Motor neuron (in vitro differentiated cells): ENCODE results near the gene NFS1. TPM values are rescaled to one million over a fixed set of nuclear protein-coding genes. Genes with fewer than 3 reads are reported as not detected.
"Not testable (repeated sequence)": the region's sequence is repeated elsewhere in the genome, so short reads cannot be mapped to it uniquely, and the experiment has no call there.

Source experiments
- ATAC-seq, 8 experiments: fragments of 200-7000 bp; cut with Tn5 transposase; replicated peaks in 6 of 8; 2 replicates each; pipeline ENCODE4 v1.8.0; 2021; ENCODE audit warnings: mild to moderate bottlenecking in 8 of 8, moderate library complexity in 8 of 8
- H3K27ac ChIP-seq, 2 donors: fragments of 250-450 bp; sonication (Bioruptor Pico); 2 replicates each; pipeline ENCODE4 v1.9.0; 2021; ENCODE audit warnings: antibody characterized with exemption in 2 of 2, mild to moderate bottlenecking in 2 of 2, moderate library complexity in 1 of 2
- H3K4me1 ChIP-seq, 2 donors: fragments of 250-450 bp; sonication (Bioruptor Pico); replicated peaks in 1 of 2; 2 replicates each; pipeline ENCODE4 v1.6.1; 2021; ENCODE audit warnings: antibody characterized with exemption in 2 of 2, mild to moderate bottlenecking in 2 of 2, moderate library complexity in 1 of 2
- H3K4me3 ChIP-seq, 5 donors: fragments of 250-450 bp; sonication (Bioruptor Pico); 2 replicates each; pipeline ENCODE4 v1.9.0; 2021; ENCODE audit warnings: antibody characterized with exemption in 5 of 5, mild to moderate bottlenecking in 5 of 5, moderate library complexity in 4 of 5
- WGBS, 10 experiments: fragments of 450-650 bp; shearing (Covaris generic); methylation state at CpG; one replicate each; pipeline ENCODE4 v1.0.0; 2022; 5-methylcytosine and 5-hydroxymethylcytosine counted together
- in situ Hi-C, 9 experiments: fragments of 400-800 bp; cut with MboI; loops; one replicate each; pipeline ENCODE4 v1.15.0; 2021; ENCODE audit warnings: low sequenced_read_pairs in 9 of 9, low pct_unique_long_range_greater_than_20kb in 2 of 9; ENCODE audit not compliant: unreplicated experiment in 9 of 9
- total RNA-seq, 8 experiments: library from RNA; unstranded; fragments of 300-600 nt; gene quantifications; 2 replicates each; pipeline versions ENCODE4 v1.2.3 to v1.2.4, GENCODE V29; 2022

Gene NFS1
- total RNA-seq, 8 experiments from 2014 or later = 11.1 to 37.2 (median 17.7) TPM

DNA sequence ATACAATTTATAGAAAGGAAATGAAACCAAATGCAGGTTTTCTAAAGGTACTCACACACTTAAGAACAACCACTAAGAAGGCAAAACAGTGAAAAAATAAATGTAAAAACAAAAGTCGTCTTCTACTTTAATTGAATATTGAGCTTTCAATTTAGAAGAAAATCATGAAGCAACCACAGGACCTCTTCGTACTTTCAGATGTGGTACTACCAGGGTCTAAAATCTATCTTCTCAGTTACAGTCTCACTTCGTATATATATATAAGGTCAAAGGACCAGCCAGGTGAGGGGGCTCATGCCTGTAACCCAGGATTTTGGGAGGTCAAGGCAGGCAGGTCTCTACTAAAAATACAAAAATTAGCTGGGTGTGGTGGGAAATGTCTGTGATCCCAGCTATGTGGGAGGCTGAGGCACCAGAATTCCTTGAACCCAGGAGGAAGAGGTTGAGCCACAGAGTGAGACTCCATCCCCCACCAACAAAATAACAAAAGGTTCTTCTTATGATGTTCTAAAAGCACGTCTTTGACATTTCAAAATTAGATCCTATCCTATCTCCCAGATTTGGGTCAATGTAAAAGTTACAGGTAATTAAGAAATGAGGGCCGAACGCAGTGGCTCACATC lies 12.5 kb upstream of the NFS1 start:
- WGBS, 10 experiments = 51 to 100% (median 94%) methylated on average over 1 to 5 of the region's 6 CpGs
- in situ Hi-C loops = loop anchor here in 1 of 9 experiments (25.0 kb wide), 1 partner anchor 176 kb away; no protein-coding TSS in a partner anchor
- ATAC-seq = no peak
- Histone ChIP-seq H3K4me3 (no peak overlapping the region), H3K27ac (no peak overlapping the region), H3K4me1 (peaks cover 17% of the 10 kb centered on the region in 2 donors)

GRCh38 chr20:35710884-35711587 lies 11.9 kb upstream of the NFS1 start:
- ATAC-seq = no peak
- 26 to 97% (median 89%) methylated on average over 3 to 6 of the region's 6 CpGs; no CpG with 5 or more reads in 1 of the 10 experiments for WGBS, 10 experiments
- in situ Hi-C loops = loop anchor here in 1 of 9 experiments (25.0 kb wide), 1 partner anchor 176 kb away; no protein-coding TSS in a partner anchor

GRCh38 chr20:35710039-35710438 lies 10.9 kb upstream of the NFS1 start:
- in situ Hi-C loops = loop anchor here in 1 of 9 experiments (25.0 kb wide), 1 partner anchor 177 kb away; no protein-coding TSS in a partner anchor
- Histone ChIP-seq H3K27ac (no peak overlapping the region), H3K4me1 (peaks cover 17% of the 10 kb centered on the region in 2 donors), H3K4me3 (no peak overlapping the region)
- no peak for ATAC-seq

More at GRCh38 chr20:35710884-35711587, 11.9 kb upstream of the NFS1 start:
- no peak overlapping the region for H3K27ac ChIP-seq
- H3K4me3 ChIP-seq = no peak overlapping the region
- peaks cover 17% of the 10 kb centered on the region in 2 donors for H3K4me1 ChIP-seq

DNA sequence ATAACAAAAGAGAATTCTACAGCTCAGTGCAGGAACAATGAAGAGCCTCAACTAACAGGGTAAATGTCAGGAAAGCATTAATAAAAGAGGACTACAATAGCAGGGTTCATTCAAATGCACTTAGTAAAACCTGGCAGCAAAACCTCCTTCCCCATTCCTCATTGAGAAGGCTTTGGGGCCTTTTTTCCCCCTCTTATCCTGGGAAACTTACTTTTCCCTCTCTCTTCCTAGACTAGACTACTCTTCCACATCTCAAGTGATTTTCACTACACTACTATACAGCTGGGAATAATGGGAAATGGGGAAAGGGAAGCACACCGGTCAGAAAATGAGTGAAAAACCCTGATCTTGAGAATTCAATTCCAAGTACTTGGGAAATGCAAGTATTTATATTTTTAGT lies 10.1 kb upstream of the NFS1 start:
- ATAC-seq = peak in 5 of 8 experiments; percentile 32 to 70 (median 45)
- Histone ChIP-seq H3K4me1 (peaks cover 17% of the 10 kb centered on the region in 2 donors), H3K4me3 (no peak overlapping the region), H3K27ac (no peak overlapping the region)
- in situ Hi-C loops = loop anchor here in 1 of 9 experiments (25.0 kb wide), 1 partner anchor 178 kb away; no protein-coding TSS in a partner anchor
- 17 to 100% (median 80%) methylated on average over 1 of the region's 1 CpG; no CpG with 5 or more reads in 3 of the 10 experiments for WGBS, 10 experiments

DNA sequence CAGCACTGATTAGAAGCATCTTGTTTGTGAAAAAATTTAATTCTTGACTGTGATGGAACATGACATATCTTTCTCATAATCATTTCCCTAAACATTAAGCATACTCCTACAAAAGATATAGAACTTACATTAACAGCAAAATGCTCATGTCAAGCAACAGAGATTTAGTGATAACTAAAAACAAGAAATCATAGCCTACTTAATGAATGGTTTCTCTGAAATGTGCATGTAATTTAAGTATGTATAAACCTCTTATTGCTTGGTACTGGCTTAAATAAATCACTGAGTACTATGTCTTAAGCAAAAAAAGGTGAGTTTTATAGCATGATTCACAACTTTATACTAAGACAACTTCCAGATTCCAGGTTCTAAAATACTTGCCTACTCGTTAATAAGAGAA lies 9.3 kb upstream of the NFS1 start:
- WGBS, 10 experiments = 45 to 100% (median 63%) methylated on average over 1 of the region's 1 CpG; no CpG with 5 or more reads in 3 of the 10 experiments
- in situ Hi-C loops = loop anchor here in 1 of 9 experiments (25.0 kb wide), 1 partner anchor 179 kb away; no protein-coding TSS in a partner anchor
- peaks cover 17% of the 10 kb centered on the region in 2 donors for H3K4me1 ChIP-seq
- no peak overlapping the region for H3K27ac ChIP-seq
- H3K4me3 ChIP-seq = no peak overlapping the region
- no peak for ATAC-seq

DNA sequence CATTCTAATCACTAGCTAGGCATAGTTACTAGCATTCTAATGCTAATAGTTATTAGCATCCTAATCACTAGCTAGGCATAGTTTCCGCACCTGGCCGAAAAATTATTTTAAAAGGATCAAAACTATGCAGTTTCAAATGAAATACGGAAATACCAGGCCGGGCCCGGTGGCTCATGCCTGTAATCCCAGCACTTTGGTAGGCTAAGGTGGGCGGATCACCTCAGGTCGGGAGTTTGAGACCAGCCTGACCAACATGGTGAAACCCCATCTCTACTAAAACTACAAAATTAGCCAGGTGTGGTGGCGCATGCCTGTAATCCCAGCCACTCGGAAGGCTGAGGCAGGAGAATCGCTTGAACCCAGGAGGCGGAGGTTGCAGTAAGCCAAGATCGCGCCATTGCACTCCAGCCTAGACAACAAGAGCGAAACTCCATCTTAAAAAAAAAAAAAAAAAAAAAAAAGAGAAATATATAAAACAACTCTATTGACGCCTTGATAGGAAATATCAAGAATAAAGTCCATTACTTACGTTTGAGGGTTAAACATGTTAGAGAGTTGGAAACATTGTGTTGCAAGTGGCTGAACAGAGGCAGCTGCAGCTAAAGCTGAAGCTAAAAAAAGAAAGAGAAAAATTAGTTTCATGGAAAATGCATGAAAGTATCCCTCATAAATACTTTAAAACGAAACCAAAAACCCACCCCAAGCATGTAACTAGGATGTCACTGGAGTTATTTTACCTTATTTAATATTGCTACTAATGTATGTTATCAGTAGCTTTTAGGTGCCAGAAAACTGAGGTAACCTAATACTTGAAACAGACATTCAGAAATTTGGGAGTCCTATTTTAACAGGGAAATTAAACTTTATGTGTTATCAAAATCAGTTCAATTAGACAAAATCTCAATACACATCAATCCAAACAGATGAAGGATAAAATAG lies 7.7 kb upstream of the NFS1 start:
- ATAC-seq, H3K4me3 ChIP-seq, H3K27ac ChIP-seq: not testable (repeated sequence)
- in situ Hi-C loops = loop anchor here in 1 of 9 experiments (25.0 kb wide), 1 partner anchor 180 kb away; no protein-coding TSS in a partner anchor
- peaks cover 16 to 17% of the 10 kb centered on the region in 2 donors for H3K4me1 ChIP-seq
- 74 to 98% (median 91%) methylated on average over 4 to 17 of the region's 17 CpGs for WGBS, 10 experiments

DNA sequence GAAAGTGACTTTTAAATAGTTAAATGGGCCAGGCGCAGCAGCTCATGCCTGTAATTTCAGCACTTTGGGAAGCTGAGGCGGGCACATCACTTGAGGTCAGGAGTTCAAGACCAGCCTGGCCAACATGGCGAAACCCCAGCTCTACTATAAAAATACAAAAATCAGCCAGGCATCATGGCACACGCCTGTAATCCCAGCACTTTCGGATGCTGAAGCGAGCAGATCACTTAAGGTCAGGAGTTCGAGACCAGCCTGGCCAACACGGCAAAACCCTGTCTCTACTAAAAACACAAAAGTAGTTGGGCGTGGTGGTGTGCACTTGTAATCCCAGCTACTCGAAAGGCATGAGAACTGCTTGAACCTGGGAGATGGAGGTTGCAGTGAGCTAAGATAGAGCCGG lies 6.7 kb upstream of the NFS1 start:
- WGBS, 10 experiments = 74 to 100% (median 98%) methylated on average over 2 to 11 of the region's 11 CpGs; no CpG with 5 or more reads in 1 of the 10 experiments
- not testable (repeated sequence) for H3K27ac ChIP-seq, ATAC-seq, H3K4me3 ChIP-seq
- in situ Hi-C loops = loop anchor here in 1 of 9 experiments (25.0 kb wide), 1 partner anchor 181 kb away; no protein-coding TSS in a partner anchor
- peaks cover 10 to 15% of the 10 kb centered on the region in 2 donors for H3K4me1 ChIP-seq

DNA sequence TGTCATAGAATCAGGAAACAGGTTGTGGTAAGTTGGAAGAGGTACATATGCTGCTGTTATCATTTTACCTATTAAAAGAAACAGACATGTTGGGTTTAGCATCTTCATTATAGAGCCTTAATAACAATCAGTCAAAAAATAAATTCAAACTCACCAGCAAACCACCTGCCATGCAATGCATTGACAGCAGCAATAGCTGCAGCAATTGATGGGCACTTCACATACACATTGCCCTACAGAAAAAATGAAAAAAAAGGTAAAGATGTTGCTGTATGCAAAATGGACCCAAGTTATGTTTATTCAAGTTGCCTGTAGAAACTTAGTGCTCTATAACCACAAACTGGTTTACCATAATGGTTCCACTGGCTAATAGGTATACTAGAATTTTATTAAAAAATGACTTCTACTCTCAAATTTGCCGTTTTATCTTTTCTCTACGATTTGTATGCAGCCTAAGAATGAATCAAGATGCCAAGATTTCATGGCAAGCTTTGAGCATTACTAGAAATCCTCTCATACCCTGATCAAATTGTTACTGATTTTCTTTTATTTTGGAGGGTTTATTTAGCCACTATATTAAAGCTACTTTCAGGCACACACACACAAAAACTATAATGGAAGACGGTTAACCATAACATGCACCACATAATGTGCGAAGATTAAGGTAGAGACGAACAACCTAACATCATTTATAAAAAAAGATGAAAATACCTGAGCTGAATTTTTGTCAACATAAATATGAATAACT lies 5.5 kb upstream of the NFS1 start:
- no peak overlapping the region for H3K27ac ChIP-seq
- ATAC-seq = no peak
- WGBS, 10 experiments = 66 to 100% (median 99%) methylated on average over 2 to 5 of the region's 5 CpGs
- no peak overlapping the region for H3K4me3 ChIP-seq
- in situ Hi-C loops = loop anchor here in 1 of 9 experiments (25.0 kb wide), 1 partner anchor 183 kb away; no protein-coding TSS in a partner anchor
- peaks cover 11 to 12% of the 10 kb centered on the region in 2 donors for H3K4me1 ChIP-seq

DNA sequence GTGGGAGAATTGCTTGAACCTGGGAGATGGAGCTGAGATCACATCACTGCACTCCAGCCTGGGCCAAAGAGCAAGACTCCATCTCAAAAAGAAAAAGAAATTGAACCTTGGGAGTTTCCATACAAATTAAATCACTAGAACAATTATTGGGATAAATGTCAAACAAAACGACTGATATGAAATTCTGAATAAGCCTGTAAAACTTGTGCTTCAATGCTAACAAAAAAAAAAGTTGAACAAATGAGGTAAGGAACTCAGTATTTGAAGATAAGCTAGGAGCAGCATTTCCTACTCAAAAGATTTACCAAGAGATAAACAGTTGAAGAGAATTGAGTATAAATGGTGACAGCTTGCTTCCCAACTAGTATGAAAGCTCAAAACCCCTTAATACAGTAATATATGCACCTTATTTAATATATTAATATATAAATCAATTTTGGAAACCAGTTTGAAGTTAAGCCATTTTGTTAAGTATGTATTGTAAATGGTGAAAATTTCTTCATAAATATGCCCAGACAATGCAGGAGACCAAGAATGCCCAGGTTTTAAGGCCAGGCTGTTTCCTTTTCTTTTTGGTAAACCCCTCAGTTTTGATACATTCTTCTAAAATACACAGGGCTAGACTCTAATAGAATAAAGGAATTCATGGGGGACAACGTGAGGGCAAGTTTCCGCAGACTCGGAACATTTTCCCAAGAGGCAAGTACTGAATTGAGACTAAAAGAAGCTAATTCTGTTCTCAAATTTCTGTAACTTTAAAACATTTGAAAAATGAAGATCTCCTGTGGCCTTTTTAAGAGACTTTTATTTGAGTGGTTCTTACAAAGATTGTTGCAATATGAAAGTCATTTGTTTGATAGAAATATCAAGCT lies 3.9 kb upstream of the NFS1 start:
- Histone ChIP-seq H3K27ac (no peak overlapping the region), H3K4me3 (no peak overlapping the region), H3K4me1 (peaks cover 7 to 9% of the 10 kb centered on the region in 2 donors)
- in situ Hi-C loops = loop anchor here in 1 of 9 experiments (25.0 kb wide), 1 partner anchor 184 kb away; no protein-coding TSS in a partner anchor
- no peak for ATAC-seq
- 29 to 100% (median 71%) methylated on average over 1 to 4 of the region's 4 CpGs for WGBS, 10 experiments

GRCh38 chr20:35702051-35702823 lies 3.1 kb upstream of the NFS1 start:
- in situ Hi-C loops = loop anchor here in 1 of 9 experiments (25.0 kb wide), 1 partner anchor 185 kb away; no protein-coding TSS in a partner anchor
- 51 to 96% (median 89%) methylated on average over 2 to 12 of the region's 12 CpGs for WGBS, 10 experiments

More at GRCh38 chr20:35702051-35702823, 3.1 kb upstream of the NFS1 start:
- Histone ChIP-seq H3K4me3 (no peak overlapping the region), H3K4me1 (peaks cover 11 to 12% of the 10 kb centered on the region in 2 donors), H3K27ac (no peak overlapping the region)
- no peak for ATAC-seq
